ENCODE results near the gene ATP6V1D. TPM values are rescaled to one million over a fixed set of nuclear protein-coding genes. Genes with fewer than 3 reads are reported as not detected.

Gene ATP6V1D
- total and polyA plus RNA-seq, 2 of the 8 experiments (the other 6 are each of a cell fraction or from before 2014, with no cell fraction given), result 45.1 to 76.3 TPM

DNA sequence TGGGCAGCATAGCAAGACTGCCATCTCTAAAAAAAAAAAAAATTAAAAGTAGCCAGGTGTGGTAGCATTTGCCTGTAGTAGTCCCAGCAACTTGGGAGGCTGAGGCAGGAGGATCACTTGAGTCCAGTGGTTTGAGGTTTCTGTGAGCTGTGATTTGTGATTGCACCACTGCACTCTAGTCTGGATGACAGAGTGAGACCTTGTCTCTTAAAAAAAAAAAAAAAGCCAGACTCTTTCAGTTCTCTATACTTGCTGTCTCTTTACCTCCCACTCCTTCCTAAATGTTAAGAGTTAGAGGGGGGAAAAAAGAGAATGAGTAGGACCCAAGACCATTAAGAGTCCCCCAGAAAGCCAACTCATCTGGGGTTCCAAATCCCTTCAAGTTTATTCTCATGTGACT lies 18.3 kb upstream of the ATP6V1D start:
- no peaks in the 10 kb centered on the region for H3K27me3 ChIP-seq (replicated peaks in 1 of 4; ENCODE audit: control insufficient read depth in 3 of 4, extremely low read depth in 1 of 4, insufficient read depth in 3 of 4, low read length in 3 of 4)
- no peak overlapping the region for H4K91ac ChIP-seq (replicated peaks; ENCODE audit: insufficient read length, low read length)
- TF ChIP-seq POLR2AphosphoS5 (IDR thresholded peaks at IDR 0.05; ENCODE audit: low read depth, low read length) (no peak), BCL11A (IDR thresholded peaks at IDR 0.05; ENCODE audit: low read depth in 2 of 2, low read length in 2 of 2) (no peak), JUND (IDR thresholded peaks at IDR 0.05; ENCODE audit: low read length) (no peak), TAF1 (IDR thresholded peaks at IDR 0.05; ENCODE audit: low read depth, low read length) (no peak), POU5F1 (IDR thresholded peaks at IDR 0.05; ENCODE audit: low read depth, low read length) (no peak), SP1 (IDR thresholded peaks at IDR 0.05; ENCODE audit: low read depth, low read length) (no peak), ZNF274 (IDR thresholded peaks at IDR 0.05; ENCODE audit: borderline replicate concordance, extremely low read depth, low read length) (no peak), NRF1 (IDR thresholded peaks at IDR 0.05; ENCODE audit: low read depth, low read length) (no peak), HDAC2 (IDR thresholded peaks at IDR 0.05; ENCODE audit: borderline replicate concordance in 1 of 2, low read depth in 2 of 2, low read length in 2 of 2) (no peak), EP300 (IDR thresholded peaks at IDR 0.05; ENCODE audit: borderline replicate concordance in 1 of 2, low read depth in 2 of 2, low read length in 2 of 2) (no peak), SIRT6 (IDR thresholded peaks at IDR 0.05; ENCODE audit: low read length) (no peak)
- TF ChIP-seq, protein P1, sequence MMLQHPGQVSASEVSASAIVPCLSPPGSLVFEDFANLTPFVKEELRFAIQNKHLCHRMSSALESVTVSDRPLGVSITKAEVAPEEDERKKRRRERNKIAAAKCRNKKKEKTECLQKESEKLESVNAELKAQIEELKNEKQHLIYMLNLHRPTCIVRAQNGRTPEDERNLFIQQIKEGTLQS (IDR thresholded peaks at IDR 0.05; ENCODE audit: insufficient read depth, low read depth, low read length), result no peak
- TF ChIP-seq, protein P2, sequence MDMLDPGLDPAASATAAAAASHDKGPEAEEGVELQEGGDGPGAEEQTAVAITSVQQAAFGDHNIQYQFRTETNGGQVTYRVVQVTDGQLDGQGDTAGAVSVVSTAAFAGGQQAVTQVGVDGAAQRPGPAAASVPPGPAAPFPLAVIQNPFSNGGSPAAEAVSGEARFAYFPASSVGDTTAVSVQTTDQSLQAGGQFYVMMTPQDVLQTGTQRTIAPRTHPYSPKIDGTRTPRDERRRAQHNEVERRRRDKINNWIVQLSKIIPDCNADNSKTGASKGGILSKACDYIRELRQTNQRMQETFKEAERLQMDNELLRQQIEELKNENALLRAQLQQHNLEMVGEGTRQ (IDR thresholded peaks at IDR 0.05; ENCODE audit: low read length), result no peak
- TF ChIP-seq, protein P3, sequence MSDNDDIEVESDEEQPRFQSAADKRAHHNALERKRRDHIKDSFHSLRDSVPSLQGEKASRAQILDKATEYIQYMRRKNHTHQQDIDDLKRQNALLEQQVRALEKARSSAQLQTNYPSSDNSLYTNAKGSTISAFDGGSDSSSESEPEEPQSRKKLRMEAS (IDR thresholded peaks at IDR 0.05), result no peak
- H3K9ac ChIP-seq (replicated peaks in 1 of 4; ENCODE audit: extremely low read depth in 1 of 4, low read depth in 3 of 4, low read length in 3 of 4), result no peak overlapping the region
- peaks cover 0 to 5% of the 10 kb centered on the region in 2 experiments for H4K20me1 ChIP-seq (replicated peaks in 1 of 2; ENCODE audit: control insufficient read depth in 1 of 2, insufficient read depth in 2 of 2, low read length in 2 of 2)
- no peak overlapping the region for H3K27ac ChIP-seq (ENCODE audit: low read depth, low read length)
- no peak overlapping the region for H3K4me2 ChIP-seq (ENCODE audit: insufficient read depth in 1 of 2, low read depth in 2 of 2, low read length in 2 of 2)
- no peak overlapping the region for H2AK5ac ChIP-seq (ENCODE audit: low read depth, low read length)
- no peaks in the 10 kb centered on the region for H3K79me1 ChIP-seq (ENCODE audit: low read depth, low read length)
- DNase-seq (ENCODE audit: low read depth in 1 of 2, low spot score in 2 of 2) (no peak), FAIRE-seq (no peak)
- H3K36me3 ChIP-seq (ENCODE audit: control insufficient read depth in 2 of 4, insufficient read depth in 4 of 4, low read length in 3 of 4), result peaks cover 7 to 89% (median 49%) of the 10 kb centered on the region in 4 experiments
- no peak overlapping the region for H3K56ac ChIP-seq (replicated peaks; ENCODE audit: insufficient read length, low read depth, low read length)
- no peak overlapping the region for H3K4ac ChIP-seq (replicated peaks; ENCODE audit: insufficient read length, low read depth, low read length)
- no peak overlapping the region for H3K23ac ChIP-seq (ENCODE audit: insufficient read length)
- no peaks in the 10 kb centered on the region for H3K9me3 ChIP-seq (ENCODE audit: insufficient read depth in 2 of 2, low read depth in 1 of 2, low read length in 1 of 2)
- no peaks in the 10 kb centered on the region for H3K23me2 ChIP-seq (ENCODE audit: low read depth, low read length)
- H2BK5ac ChIP-seq (ENCODE audit: low read depth, low read length), result no peak overlapping the region
- no peak overlapping the region for H3K4me3 ChIP-seq (ENCODE audit: extremely low read depth in 1 of 4, insufficient read depth in 2 of 4, low read depth in 3 of 4, low read length in 4 of 4)
- no peak overlapping the region for H3K14ac ChIP-seq (ENCODE audit: insufficient read length)
- H3K18ac ChIP-seq (ENCODE audit: extremely low read depth, low read length), result no peak overlapping the region
- no peak overlapping the region for H2BK20ac ChIP-seq (ENCODE audit: low read length)
- no peak overlapping the region for H2BK12ac ChIP-seq (ENCODE audit: low read depth, low read length)
- no peaks in the 10 kb centered on the region for H3K79me2 ChIP-seq (ENCODE audit: control insufficient read depth in 1 of 2, insufficient read depth in 2 of 2, low read length in 2 of 2)
- no peaks in the 10 kb centered on the region for H3K4me1 ChIP-seq (replicated peaks in 1 of 4; ENCODE audit: control insufficient read depth in 3 of 4, insufficient read depth in 4 of 4, low read length in 3 of 4)
- no peak overlapping the region for H2AFZ ChIP-seq (ENCODE audit: low read length)
- ChIA-PET CTCF (ENCODE audit: partially characterized antibody) (interaction anchor here (0.6 to 0.8 kb wide), 2 partner anchors 8 to 396 kb away, joined by 3 to 4 read pairs; no protein-coding TSS in a partner anchor), POLR2A (ENCODE audit: partially characterized antibody) (interaction anchor here (0.7 to 2.0 kb wide), 4 partner anchors 9 to 408 kb away, joined by 3 to 4 read pairs (median 3); partner anchors contain the start of genes ATP6V1D and EIF2S1)
- H4K8ac ChIP-seq (ENCODE audit: extremely low read depth, insufficient read depth, low read length), result no peak overlapping the region
- H4K5ac ChIP-seq (ENCODE audit: insufficient read length, low read depth, low read length), result no peak overlapping the region
- H2BK15ac ChIP-seq (ENCODE audit: low read length), result no peak overlapping the region
- H2BK120ac ChIP-seq (replicated peaks; ENCODE audit: low read depth, low read length), result no peak overlapping the region

Measured in H1 (cell line).